HG03025 (cell line): ENCODE results near the gene MAGOHB.
"Not testable (repeated sequence)": the region's sequence is repeated elsewhere in the genome, so short reads cannot be mapped to it uniquely, and the experiment has no call there.

Experiments used
- ATAC-seq: cut with Tn5 transposase; IDR thresholded peaks from one replicate; pipeline ENCODE4 v1.9.1; 2021; ENCODE audit warnings: mild to moderate bottlenecking, moderate library complexity; ENCODE audit not compliant: unreplicated experiment, low FRiP score

MAGOHB gene

GRCh38 chr12:10614056-10614370, 604 bp upstream of the MAGOHB start:
- ATAC-seq = peak; percentile 12

DNA sequence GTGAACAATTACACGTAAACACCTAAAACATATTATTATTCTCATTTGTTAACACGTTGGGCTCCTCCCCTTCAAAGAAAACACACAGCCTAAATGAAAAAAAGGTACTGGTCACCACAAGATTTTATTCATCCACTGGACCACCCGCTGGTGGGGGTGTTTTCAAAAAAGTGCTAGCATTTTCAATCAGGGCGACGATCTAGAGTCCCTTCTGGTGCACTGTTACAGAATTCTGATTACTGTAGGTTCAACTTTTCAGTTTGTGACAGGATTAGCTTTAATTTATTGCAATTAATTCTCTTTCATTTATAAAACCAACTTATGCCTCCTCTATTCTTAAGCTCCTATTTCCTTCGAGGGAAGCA, 443 bp downstream of the MAGOHB start:
- ATAC-seq = peak; percentile 19

DNA sequence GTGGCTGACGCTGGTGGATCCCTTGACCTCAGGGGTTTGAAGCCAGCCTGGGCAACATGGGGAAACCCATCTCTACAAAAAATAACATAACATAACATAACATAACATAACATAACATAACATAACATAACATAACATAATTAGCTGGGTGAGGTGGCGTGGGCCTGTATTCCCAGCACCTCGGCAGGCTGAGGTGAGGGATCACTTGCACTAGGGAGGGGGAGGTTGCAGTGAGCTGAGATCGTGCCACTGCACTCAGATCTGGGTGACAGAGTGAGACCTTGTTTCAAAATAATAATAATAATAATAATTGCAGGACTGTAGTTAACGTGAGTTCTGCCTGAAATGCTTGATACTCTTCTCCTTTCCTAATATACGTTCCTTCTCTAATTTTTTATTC, 1.3 kb downstream of the MAGOHB start:
- ATAC-seq = no peak

DNA sequence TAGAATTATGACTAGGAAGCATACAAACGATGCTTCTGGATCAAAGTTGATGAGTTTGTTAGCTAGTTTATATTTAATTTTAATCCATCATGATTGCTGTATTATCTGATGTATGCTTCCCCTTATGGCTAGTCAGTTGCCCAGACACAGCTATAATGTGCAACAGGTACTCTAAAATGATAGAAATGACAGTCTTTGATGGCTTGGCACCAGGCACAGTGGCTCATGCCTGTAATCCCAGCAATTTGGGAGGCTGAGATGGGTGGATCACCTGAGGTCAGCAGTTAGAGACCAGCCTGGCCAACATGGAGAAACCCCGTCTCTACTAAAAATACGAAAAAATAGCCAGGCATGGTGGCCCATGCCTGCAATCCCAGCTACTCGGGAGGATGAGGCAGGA, 2.2 kb downstream of the MAGOHB start:
- ATAC-seq = not testable (repeated sequence)

GRCh38 chr12:10610188-10610587, 3.2 kb downstream of the MAGOHB start:
- ATAC-seq = no peak

GRCh38 chr12:10607885-10608458, 5.4 kb downstream of the MAGOHB start:
- ATAC-seq = no peak

DNA sequence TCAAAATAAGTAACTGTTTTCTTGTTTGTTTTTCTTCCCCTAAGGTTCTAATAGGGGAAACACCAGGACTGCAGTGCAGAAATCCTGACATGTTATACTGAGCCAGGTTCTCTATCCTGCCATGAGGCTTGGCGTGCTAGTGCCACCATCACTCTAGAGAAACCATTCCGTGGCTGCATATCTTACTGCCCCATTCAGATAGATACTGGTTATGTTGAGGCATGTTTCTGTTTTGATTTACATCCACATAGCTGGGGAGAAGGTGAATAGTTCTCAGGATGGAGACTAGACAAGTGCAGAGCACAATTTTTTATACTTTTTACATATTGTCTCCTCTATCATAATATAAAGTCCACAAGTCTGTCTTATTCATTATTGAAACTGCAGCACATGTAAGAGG, 11.5 kb downstream of the MAGOHB start:
- ATAC-seq = no peak

GRCh38 chr12:10600988-10601387, 12.4 kb downstream of the MAGOHB start:
- no peak for ATAC-seq

GRCh38 chr12:10595881-10596280, 17.5 kb downstream of the MAGOHB start:
- no peak for ATAC-seq

GRCh38 chr12:10590966-10591365, 22.4 kb downstream of the MAGOHB start:
- no peak for ATAC-seq

GRCh38 chr12:10584415-10584814, 29.0 kb downstream of the MAGOHB start:
- no peak for ATAC-seq

GRCh38 chr12:10582704-10583103, 30.7 kb downstream of the MAGOHB start:
- ATAC-seq = no peak

DNA sequence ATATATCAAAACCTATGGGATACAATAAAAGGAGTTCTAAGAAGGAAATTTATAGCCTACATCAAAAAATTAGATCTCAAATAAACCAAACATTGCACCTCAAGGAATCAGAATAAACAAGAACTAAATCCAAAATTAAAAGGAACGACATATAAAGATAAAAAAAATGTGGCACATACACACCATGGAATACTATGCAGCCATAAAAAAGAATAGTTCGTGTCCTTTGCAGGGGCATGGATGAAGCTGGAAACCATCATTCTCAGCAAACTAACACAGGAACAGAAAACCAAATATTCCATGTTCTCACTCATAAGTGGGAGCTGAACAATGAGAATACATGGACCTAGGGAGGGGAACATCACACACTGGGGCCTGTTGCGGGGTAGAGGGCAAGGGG, 31.3 kb downstream of the MAGOHB start:
- not testable (repeated sequence) for ATAC-seq

DNA sequence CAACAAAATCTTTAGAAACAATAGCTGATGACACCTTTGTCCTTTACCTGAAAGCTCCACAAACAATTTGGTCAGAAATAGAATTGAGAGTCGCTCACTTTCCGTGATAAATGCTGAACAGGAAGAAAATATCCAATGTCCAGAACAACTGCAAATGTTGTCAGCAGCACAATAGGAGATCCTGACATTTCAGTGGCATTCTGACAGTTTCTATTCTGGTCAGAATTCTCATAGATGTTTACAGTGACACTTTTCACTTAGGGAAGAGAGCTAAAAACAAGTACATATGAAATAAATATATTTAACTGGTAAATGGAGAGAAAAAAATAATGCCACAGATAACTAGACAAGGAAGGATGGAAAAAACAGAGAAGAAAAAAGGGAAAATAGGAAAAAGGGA, 39.1 kb downstream of the MAGOHB start:
- ATAC-seq = no peak

- ATAC-seq = not testable (repeated sequence)
Observed at GRCh38 chr12:10572021-10572490, 41.4 kb downstream of the MAGOHB start.

DNA sequence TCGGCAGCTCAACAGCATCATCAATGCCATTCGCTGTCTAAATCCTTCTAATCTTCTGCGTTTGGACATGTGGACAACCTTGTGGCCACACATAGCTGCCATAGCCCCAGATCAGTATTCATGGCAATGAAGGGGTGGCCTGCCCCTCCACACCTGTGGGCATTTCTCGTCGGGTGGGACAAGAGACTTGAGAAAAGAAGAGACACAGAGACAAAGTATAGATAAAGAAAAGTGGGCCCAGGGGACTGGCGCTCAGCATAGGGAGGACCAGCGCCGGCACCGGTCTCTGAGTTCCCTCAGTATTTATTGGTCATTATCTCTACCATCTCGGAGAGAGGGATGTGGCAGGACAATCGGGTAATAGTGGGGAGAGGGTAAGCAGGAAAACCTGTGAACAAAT, 42.3 kb downstream of the MAGOHB start:
- no peak for ATAC-seq

GRCh38 chr12:10567813-10568212, 45.6 kb downstream of the MAGOHB start:
- no peak for ATAC-seq

DNA sequence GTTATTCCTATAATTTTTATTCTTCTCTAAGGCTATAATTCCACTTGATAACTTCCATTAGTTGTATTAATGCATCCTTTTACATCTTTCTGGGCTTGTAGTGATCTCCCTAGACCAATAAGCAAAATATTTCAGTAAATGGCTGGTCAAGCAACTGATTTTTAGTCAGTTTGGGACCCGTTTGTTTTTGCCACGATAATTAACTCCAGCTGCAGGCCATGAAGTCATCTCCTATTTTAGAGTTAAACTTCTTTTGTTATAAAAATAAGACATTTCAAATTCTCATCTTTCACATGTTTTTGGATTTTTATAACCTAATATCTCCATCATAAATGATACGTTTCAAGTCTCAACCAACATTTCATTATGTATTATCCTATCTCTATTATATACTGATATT, 49.4 kb downstream of the MAGOHB start:
- ATAC-seq = no peak

GRCh38 chr12:10563002-10563401, 50.4 kb downstream of the MAGOHB start:
- ATAC-seq = no peak

DNA sequence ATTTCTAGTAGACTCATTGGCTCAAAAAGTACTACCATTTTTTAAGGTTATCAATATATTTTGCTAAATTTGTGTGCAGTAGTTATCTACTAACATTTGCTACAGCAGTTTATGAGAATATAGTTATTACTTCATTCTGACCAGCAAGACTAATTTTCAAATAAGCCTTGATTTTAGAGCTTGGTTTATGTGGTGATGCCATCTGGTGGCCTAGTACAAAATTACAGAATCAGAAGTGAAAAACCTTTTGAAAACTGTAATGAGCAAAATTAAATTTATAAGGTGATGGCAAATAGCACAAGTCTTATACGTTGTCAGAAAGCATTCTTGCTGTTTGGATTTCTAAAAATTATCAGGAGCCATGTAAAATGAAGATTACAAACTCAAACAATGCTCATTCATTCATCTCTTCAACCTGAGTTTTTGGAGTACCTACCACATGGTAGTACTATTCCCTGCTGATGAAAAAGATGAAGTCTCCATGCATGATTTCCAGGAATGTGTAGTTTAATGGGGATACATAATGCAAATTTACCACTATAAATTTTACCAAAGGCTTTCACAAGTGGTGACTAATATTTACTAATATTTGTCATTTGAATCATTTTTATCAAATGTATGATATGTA, 51.0 kb downstream of the MAGOHB start:
- no peak for ATAC-seq

DNA sequence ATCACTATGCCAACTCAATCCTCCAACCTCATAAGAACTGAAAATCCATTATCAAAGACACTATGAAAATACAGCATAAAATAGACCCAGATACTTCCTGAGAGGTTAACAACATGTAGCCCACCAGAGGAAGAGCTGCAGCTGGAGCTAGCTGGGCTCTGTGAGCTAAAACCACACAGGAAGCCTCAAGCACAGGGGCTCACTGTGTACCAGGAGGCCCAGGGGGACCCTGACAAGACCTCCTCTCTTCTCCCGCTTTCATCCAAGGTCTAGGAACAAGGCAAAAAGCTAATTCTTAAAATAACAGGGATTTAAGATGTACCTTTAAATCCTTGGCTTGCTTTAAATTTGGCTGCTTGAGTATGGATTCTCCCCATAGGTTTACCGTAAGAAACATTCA, 54.2 kb downstream of the MAGOHB start:
- ATAC-seq = no peak

- ATAC-seq = no peak
Observed at GRCh38 chr12:10558789-10559188, 54.6 kb downstream of the MAGOHB start.

- no peak for ATAC-seq
Observed at GRCh38 chr12:10558301-10558700, 55.1 kb downstream of the MAGOHB start.
